Renal cortex interstitium (tissue), 11 donors: ENCODE measurements around the gene RBP3. TPM values are rescaled to one million over a fixed set of nuclear protein-coding genes. Genes with fewer than 3 reads are reported as not detected.
"Not testable (repeated sequence)": the region's sequence is repeated elsewhere in the genome, so short reads cannot be mapped to it uniquely, and the experiment has no call there.

ENCODE experiments used
- DNase-seq, 11 donors: peaks; one replicate each; pipeline ENCODE4 v3.0.0-alpha.2; 2013; ENCODE audit warnings: low read depth in 9 of 11, low spot score in 4 of 11; ENCODE audit errors: extremely low read depth in 1 of 11
- polyA plus RNA-seq, 3 donors: library from polyadenylated mRNA; unstranded; fragments of 120-200 nt; gene quantifications; one replicate each; pipeline ENCODE4 v1.2.1, GENCODE V29; 2013; ENCODE audit not compliant: insufficient read length in 3 of 3

The RBP3 gene
- polyA plus RNA-seq, 3 donors = 0.06 to 0.16 (median 0.07) TPM

DNA sequence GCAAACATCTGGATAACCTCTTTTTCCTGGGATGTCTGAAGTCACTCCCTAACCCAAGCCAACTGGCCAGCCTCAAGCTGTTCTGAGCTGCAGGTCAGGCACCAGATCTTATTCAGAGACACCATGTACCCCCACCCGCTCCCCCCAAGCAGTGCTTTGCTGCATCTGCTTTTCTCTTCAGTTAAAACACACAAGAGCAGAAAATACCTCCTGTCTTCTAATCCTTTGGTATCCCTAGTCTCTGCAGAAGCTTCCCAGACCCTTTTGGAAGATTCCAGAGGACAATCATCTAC lies 32.9 kb downstream of the RBP3 start:
- no peak for DNase-seq

DNA sequence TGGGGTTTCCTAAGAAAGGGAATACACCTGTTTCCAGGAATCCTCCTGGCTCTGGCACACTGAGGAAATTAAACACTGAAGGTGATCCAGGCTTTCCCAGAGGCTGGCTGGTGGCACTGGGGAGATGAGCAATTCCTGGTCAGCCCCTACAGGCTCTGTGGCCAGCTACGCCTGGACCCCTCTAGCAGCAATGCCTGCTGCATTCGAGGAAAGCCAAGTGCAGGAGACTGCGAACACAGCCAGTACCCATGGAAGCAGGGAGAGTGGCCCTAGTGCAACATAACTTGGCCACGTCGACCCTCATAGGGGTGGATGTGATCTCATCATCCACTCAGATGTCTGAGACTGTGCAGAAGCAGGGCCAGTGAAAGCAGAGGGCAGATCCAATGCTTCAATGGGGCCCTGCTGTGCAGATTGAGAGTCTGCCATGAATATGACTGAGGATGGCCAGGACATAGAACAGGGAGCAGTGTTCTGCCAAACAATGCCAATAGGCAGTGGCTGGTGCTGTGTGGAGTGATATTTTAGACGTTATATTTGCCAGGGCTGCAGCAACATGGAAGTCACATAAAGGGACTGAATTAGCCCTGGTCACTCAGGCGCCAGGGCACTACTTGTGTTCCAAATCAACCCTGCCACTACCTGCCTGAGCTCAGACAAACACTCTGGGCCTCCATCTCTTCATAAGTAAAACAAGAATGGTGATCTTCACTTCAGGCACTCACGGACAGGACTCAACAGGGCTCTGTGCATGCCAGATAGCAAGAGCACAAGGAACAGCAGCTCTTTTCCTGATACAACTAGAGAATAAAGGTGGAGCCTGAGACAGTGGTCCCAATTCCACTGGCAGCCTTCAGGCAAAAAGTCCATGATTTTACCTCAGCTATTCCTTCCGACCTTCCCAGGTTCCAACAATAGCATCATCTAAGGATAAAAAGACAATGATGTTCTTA lies 33.5 kb downstream of the RBP3 start:
- no peak for DNase-seq

DNA sequence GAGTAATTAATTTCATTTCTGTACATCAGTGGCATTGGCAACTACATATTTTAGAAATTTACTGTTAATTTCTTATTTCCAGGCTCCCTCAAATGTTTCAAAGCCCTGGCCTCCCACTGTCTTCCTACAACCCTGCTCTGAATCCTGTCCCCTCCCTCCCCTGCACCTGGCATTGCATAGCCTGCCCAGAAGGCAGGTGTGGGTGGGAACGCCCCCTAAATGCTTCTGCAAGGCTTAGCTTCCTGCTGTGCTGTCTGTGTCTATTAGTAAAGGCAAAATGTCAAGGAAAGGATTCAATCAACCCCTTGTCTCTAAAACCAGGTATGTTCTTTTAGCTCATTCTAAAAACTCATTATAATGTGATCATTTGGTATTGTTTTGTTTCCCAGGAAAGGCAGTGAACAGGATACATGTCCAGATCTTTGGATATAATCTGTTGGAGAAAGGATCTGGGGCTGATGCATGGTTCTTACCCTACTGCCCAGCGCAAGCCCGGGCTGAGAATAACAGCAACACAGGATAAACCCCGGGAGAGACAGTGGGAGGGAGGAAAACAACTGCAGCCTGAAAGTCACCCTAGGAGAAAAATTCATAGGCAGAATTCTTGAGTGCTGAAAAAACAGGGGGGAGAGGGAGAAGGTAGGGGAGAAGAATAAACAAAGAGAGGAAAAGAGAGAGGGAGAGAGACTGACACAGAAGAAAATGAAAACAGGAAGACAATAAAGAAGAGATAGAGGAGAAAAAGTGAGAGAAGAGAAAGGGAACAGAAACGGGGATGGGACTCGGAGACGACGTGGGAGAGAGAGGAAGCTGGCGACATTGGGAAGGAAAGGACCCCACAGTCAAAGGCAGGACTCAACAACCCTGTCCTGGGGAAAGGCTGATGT lies 35.3 kb downstream of the RBP3 start:
- no peak for DNase-seq

DNA sequence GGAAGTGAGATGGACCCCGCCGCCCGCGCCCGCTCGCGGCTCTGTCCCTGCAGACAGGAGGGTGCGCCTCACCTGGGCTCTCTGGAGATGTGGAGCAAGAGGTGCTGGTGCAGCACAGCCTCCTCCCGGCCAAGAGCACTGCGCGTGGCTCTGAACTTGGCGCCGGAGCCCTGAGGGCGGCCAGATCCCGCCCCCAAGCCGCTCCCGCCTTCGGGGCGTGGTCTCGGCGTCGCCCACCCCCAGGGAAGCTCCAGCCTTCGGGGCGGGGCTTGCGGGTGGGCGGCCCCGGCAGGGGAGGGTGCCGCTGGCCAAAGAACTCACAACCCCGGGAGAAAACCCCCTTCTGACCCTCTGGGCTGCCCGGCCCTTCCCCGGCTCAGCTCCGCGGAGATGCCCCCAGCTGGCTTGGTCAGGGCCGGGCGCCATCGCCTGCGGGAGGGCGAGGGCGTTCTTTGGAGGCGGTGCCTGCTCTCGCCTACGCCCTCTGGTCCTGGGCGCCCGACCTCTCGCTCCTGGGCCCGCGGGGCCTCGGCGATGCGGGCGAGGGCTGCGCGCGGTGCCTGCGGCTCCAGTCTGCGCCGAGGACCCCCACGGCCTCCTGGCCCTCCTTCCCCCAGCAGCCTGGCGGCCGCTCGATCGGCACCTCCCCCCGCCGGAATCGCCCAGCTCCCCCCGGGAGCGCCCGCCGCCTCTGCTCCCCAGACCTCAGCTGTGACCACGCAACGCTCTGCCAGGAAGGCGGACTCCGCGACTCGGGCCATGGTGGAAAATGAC lies 36.2 kb downstream of the RBP3 start, which contains the start of gene ZNF488:
TSS of gene ZNF488 (minus strand) at position 146 of the 774 bp plus-strand sequence. CDS start 15,464 bp downstream, outside the sequence.
- DNase-seq = peak in 10 of 11 donors; percentile 62 to 81 (median 74)

DNA sequence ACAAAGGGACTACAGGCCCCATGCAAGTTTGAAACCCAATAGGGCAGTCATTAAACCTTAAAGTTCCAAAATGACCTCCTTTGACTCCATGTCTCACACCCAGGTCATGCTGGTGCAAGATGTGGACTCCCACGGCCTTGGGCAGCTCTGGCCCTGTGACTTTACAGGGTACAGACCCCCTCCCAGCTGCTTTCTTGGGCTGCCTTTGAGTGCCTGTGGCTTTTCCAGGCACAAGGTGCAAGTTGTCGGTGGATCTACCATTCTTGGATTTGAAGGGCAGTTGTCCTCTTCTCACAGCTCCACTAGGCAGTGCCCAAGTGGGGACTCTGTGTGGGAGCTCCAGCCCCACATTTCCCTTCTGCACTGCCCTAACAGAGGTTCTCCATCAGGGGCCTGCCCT lies 37.9 kb downstream of the RBP3 start:
- not testable (repeated sequence) for DNase-seq

DNA sequence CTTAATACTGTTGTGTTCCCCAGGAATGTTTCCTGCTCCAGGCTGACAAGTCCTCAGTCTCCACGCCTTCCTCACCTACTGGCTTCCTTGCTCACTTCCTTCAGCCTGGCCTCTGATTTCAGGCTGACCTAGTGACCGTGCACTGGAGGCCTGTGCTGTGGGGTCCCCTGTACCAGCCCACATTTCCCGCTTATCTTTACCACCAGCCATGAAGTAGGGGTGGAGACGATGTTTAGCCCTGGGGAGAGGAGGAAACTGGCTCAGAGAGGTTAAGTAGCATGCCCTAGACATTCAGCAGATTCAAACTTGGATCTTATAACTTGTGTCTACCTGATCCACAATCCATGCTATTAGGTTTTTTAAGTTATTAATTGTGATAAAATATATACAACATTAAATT lies 40.7 kb downstream of the RBP3 start:
- no peak for DNase-seq

DNA sequence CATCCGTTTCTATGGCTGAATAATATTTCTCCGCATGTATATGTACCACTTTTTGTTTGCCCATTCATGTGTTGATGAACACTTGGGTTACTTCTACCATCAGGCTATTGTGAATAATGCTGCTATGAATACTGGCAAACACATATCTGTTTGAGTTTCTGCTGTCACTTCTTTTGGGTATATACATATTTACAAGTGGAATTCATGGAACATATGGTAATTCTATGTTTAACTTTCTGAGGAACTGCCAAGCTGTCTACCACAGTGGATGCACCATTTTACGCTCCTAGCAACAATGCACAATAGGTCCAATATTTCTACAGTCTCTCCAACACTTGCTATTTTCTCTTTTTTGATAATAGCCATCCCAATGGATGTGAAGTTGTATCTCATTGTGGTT lies 41.5 kb downstream of the RBP3 start:
- no peak for DNase-seq

DNA sequence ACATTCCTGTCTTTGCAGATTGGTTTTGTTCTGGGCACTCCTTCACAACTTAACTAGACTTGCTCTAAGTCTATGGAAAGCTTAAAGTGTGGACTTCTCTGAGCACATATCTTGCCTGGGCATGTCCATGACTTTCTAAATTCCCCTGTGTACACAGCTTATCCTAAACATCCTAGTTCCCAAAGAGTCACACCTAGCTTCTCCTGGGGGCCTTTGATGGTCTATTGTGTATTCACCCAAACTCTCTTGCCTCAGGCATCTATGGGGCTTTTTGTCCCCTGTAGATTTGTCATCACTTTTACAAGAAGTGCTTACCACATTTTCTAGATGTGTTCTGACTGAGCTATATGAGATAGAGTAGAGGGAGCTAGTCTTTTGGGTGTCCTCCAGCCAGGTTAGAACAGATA lies 48.2 kb downstream of the RBP3 start:
- DNase-seq = no peak

DNA sequence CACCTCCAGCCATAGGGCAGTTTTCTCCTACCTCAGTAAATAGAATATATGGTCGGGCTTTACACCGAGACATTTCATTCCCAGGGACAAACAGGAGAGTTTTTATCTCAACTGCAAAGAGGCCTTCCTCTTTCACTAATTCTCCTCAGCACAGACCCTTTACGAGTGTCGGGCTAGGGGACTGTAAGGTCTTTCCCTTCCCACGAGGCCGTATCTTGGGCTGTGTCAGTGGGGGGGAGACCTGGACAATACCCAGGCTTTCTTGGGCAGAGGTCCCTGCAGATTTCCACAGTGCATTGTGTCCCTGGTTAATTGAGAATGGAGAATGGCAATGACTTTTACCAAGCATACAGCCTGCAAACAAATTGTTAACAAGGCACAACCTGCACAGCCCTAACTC lies 49.1 kb downstream of the RBP3 start:
- DNase-seq = no peak

DNA sequence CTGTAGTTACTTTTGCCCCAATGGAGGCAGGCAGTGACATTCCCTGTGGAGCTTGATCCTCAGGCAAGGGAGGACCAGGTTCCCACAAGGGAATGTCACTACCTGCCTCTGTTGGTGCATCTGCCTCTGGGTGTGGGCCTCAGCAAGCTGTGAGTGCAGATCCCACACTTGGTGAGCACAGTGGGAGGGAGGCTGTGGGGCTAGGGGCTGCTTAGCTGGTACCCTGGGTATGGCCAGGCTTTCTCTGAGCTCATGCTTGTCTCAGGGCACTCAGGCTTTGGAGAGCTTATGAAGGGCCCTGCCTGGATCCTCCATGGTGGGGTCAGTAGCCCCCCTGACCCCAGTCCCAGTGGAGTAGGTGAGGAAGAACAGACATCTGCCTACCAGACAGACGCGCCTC lies 52.1 kb downstream of the RBP3 start:
- no peak for DNase-seq

DNA sequence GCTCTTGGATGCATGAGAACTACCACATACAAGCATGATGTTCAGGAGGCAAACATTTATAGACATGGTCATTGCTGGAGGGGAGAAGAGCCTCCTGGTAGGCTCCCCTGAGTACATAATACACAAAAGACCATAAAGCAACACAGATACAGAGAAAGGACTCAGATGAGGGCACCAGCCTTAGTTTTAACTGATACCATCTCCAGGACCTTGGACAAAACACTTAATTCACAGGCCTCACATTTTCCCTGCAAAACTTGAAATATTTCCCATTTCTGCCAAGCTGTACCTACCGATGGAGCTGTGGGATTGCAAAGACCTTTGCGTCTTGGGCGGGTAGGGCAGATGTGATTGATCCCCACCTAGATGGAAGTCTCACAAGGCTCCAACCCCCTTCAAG lies 52.6 kb downstream of the RBP3 start:
- DNase-seq = no peak

DNA sequence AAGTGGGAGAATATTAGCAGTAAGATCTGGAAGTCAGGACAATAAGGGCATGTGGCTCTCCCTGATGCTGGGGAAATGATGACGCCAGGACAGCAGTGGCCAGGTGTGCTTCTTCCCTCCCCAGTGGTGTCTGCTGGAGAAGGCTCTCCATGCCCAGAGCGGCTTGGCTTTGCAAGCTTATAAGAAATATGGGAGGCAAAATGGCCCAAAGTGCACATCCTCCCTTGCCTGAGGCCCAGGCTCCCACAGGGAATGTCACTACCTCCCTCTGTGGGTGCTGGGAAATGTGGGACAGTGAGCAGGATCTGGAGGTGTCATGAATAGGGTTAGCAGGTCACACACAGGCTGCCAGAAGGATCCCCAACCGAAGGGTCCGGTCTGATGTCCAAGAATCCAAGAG lies 53.0 kb downstream of the RBP3 start:
- DNase-seq = no peak

DNA sequence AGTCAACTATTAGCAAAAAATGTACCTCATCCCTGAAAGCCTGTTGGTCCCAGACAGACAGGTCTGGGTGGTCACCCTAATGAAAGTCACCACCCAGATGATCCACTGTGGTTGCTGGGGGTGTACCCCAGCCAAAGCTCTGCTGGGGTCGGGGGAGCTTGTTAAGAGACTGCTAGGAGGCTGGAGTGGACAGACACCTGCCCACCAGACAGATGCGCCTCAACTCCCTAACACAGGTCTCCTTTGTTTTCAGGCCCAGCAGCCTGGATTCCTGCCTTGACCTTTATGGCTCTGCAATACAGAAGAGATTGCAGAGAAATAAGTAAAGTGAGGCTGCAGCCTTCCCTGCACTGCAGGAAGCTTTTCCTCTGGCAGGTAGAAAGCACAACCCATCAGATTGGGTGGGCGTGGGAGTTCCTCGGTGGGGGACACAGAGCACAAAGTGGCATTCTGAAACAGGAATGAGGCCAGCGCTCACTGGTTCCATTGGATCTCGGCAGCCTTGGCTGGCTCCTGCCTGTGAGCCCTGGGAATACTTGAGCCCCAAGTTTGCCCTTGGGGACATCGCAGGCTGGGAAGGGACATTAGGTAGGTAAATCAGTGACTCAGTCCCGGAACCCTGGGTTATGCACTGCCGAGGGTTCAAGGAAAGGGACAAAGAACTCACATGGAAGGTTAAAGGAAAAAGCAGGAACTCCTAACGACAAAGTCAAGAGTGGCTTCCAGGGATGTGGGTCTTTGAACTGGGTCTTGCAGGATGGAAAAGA lies 53.9 kb downstream of the RBP3 start:
- DNase-seq = no peak

DNA sequence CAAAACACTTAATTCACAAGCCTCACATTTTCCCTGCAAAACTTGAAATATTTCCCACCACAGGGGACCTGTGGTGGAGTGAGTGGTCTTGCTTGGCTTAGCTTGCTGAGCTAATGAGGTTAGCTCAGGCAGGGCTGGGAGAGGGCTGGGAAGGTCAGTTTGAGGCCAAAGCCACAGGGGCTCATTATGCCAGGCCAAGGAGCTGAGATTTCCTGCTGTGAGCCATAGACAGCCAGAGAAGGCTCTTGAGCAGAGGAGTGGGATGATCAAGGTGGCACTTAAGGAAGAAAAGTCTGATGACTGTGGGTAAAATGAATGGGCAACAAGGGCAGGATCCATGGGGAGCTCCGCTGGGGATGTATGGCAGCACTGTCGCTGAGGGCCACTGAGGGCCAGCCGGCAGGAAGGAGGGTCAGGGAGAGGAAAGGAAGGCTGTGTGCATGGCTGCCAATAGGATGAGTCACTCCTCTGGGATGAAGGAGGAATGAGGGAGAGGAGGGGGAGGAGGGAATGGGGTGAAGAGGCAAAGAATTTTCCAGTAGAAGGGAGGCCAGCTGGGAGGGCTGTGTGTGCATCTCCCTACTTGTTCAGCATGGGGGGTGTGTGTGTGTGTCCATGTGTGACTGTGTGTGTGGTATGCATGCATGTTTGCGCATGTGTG lies 54.6 kb downstream of the RBP3 start:
- DNase-seq = peak in 4 of 11 donors; percentile 31 to 65 (median 42)

DNA sequence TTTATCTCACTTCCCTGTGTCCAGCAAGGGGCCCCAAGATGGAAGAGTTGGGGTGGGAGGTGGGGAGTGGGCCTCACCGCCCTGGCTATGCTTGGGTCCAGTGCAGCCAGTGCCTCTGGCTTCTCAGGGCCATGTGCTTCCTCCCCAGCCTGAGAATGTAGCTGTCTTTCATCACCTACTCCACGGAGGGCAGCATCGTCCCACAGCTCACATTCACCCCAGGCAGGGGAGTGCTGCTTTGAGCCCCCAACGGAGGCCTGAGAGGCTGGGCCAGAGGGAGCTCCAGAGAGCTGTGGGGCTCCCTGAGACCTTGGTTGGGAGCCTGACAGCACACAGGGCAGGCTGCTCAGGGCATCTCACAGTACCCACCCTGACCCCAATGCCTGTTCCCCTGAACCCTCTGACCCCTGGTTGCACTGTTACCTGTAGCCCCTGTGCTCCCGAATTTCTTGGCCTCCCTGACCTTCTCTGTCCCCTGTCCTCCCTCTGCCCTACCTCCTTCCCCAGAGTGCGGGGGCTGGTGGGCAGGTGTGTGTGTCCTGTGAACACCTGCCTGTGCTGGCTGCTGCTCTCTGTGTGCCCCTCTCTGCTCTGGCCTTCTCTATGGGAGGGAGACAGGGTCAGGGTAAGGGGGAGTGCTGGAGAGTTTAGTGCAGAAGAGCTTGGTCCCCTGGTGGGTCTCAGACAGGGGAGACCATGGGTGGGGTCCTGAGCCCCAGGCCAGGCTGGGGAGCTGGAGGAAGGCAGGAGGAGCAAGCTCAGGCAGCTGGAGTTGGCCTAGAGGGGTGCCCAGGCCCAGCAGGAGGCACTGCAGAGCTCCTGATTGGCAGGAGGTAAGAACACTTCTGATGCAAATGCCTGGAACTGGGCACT lies 55.5 kb downstream of the RBP3 start:
- DNase-seq = no peak

DNA sequence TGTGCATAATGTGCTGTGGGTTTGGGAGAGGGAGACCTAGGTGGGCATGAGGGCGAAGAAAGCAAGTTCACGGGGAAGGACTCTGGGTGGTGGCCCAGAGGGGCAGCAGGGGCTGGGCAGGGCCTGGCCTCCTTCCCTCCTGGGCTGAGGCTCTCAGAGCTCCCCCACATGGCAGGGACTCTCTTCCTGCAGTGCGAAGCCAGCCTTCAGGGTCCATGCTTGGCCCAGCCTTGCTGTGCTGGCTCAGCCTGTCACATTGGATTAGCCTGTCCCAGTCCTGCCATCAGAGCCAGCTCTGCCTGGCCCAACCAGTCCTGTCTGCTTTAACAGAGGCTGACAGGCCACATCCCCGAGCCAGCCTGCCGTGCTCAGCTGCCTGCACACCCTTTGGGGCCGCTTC lies 56.3 kb downstream of the RBP3 start:
- no peak for DNase-seq

DNA sequence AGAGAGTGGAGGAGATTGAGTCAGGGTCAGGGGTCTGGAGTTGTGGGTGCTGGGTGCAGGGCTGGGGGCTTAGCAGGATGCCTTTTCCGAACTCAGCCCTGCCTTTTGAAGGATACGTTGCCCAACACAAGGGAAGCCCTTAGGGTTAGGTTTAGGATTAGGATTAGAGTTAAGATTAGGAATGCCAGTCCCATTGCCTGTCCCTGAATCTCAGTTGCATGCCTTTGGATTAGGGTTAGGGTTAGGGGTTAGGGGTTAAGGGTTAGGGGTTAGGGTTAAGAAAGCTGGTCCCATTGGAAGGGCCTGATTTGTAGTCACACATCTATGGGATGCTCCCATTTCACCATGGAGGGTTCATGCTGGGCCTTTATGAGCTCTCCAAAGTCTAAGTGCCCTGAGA lies 56.8 kb downstream of the RBP3 start:
- no peak for DNase-seq
